NCI-H2081 (cell line): Measurements from ENCODE around the gene NPAS2.

Source experiments
- DNase-seq, 2 experiments: peaks; one replicate each; lab custom pipeline; 2025; lab: John Stamatoyannopoulos, UW

NPAS2 gene, protein sequence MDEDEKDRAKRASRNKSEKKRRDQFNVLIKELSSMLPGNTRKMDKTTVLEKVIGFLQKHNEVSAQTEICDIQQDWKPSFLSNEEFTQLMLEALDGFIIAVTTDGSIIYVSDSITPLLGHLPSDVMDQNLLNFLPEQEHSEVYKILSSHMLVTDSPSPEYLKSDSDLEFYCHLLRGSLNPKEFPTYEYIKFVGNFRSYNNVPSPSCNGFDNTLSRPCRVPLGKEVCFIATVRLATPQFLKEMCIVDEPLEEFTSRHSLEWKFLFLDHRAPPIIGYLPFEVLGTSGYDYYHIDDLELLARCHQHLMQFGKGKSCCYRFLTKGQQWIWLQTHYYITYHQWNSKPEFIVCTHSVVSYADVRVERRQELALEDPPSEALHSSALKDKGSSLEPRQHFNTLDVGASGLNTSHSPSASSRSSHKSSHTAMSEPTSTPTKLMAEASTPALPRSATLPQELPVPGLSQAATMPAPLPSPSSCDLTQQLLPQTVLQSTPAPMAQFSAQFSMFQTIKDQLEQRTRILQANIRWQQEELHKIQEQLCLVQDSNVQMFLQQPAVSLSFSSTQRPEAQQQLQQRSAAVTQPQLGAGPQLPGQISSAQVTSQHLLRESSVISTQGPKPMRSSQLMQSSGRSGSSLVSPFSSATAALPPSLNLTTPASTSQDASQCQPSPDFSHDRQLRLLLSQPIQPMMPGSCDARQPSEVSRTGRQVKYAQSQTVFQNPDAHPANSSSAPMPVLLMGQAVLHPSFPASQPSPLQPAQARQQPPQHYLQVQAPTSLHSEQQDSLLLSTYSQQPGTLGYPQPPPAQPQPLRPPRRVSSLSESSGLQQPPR

DNA sequence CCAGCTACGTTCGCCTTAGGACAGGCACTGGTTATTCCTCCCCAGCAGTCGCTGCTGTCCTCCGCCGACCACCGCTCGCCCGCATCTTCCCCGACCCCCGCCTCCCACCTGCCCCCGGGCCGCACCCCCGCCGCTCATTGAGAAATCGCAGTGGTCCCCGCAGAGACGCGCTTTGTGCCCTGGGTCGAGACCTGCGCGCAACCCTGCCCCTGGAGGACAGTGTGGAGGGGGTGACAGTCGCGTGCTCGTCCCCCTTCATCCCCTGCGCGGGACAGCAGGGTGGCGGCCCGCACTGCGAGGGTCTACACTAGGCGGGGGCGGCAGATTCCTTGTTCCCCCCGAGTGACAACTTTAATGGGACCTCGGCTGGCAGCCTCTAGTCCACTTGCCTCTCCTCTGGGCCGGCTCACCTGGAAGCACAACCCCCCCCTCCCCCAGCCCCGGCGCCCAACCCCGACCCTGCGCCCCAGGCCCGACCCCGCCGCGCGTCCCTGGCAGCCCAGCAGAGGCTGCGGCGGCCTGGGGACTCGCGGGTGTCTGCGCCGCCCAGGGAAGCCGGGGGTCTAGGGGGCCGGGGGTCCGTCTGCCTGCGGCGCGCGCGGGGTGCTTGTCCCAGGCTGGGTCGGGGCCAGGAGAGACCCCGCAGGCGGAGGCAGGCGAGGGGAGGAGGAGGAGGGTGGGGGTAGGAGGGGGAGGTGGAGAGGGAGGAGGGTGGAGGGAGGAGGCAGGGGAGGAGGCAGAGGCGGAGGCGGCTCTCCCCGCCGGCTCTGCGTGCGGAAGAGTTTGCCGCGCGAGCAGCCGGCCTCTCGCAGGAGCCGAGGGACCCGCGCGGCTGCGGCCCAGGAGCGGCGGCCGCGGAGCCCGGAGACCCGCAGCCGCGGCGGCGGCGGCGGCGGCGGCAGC, at the start of gene NPAS2:
Gene NPAS2, plus strand, starts transcription at position 770 of the 903 bp plus-strand sequence. CDS start 84,616 bp downstream, outside the sequence.
- DNase-seq: peak in 1 of 2 experiments; percentile 10

DNA sequence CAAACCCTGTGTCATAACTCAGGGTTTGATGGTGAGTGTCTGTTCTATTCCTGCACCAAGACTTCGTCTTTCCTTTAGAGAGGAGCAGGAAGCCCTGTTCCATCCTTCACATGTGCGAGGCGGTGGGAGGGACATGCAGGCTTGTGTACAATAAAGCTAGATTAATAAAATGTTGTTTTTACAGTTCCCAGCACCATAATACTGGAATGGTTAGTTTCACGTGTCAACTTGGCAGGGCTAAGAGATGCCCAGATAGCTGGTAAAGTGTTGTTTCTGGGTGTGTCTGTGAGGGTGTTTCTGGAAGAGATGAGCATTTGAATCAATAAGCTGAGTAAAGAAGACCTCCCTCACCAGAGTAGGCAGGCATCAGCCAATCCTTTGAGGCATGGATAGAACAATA, 48.8 kb upstream of the NPAS2 start:
- no peak for DNase-seq

DNA sequence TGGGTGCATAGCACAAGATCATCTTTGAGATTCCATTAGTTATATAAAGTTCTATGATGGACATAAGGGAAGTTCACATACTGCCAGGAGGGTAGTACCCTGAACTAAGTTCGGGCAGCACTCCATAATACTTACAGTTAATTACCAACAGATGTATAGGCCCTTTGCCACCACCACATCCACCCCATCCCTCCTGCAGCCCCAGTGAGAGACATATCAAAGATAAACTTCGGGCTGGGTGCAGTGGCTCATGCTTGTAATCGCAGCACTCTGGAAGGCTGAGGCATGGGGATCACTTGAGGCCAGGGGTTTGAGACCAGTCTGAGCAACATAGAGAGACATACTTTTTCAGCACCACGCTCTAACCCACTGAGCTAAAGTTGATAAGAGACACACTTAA, 46.4 kb upstream of the NPAS2 start:
- no peak for DNase-seq

DNA sequence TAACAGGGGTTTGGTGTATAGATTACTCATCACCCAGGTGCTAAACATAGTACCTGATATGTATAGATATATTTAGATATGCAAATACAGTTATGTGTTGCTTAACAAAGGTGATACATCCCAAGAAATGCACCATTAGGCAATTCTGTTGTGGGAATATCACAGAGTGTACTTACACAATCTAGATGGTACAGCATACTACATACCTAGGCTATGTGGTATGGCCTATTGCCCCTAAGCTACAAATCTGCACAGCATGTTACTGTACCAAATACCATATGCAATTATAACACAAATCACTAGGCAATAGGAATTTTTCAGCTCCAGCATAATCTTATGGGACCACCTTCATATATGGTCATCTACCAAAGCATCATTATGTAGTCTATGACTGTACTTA, 43.5 kb upstream of the NPAS2 start:
- no peak for DNase-seq

DNA sequence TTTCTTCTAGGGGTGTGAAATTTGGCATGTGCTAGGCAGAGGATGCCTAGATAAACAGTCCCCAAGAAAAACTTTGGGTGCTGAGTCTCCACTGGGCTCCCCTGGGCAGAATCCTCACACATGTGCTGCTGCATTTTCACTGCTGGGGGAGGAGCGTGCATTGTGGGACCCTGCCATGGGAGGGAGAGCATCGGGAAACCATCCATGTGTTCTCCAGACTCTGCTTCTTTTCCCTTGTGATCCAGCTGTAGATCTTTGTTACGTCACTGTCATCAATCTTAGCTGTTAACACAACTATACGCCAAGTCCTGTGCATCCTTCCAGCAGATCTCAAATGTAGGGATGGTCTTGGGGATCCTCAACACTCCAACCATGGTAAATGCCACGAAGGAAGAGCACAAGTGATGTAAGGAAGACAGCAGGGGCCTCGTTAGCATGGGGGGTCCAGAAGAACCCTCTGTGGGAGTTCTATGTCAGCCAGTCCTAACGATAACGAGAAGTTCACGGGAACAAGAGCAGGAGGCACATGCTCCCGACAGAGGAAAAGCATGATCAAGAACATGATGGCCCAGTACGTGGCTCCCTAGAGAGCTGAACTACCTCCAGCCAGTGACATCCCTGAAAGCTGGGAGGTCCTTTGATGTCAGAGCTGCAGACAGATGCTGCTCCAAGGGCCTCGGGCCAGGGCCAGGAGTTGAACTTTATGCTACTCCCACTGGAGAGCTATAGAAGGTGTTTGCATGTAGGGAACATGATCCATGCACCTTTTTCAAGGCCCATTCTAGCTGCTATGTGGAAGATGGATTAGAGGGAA, 41.1 kb upstream of the NPAS2 start:
- DNase-seq: no peak

DNA sequence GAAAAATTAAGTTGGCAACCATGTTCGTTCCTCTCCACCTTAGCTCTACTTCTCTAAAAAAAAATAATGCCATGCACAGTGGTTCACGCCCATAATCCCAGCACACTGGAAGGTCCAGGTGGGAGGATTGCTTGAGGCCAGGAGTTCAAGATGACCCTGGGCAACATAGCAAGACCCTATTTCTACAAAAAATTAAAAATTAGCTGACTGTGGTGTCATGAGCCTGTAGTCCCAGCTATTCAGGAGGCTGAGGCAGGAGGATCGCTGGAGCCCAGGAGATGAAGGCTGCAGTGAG, 40.1 kb upstream of the NPAS2 start:
- no peak for DNase-seq

DNA sequence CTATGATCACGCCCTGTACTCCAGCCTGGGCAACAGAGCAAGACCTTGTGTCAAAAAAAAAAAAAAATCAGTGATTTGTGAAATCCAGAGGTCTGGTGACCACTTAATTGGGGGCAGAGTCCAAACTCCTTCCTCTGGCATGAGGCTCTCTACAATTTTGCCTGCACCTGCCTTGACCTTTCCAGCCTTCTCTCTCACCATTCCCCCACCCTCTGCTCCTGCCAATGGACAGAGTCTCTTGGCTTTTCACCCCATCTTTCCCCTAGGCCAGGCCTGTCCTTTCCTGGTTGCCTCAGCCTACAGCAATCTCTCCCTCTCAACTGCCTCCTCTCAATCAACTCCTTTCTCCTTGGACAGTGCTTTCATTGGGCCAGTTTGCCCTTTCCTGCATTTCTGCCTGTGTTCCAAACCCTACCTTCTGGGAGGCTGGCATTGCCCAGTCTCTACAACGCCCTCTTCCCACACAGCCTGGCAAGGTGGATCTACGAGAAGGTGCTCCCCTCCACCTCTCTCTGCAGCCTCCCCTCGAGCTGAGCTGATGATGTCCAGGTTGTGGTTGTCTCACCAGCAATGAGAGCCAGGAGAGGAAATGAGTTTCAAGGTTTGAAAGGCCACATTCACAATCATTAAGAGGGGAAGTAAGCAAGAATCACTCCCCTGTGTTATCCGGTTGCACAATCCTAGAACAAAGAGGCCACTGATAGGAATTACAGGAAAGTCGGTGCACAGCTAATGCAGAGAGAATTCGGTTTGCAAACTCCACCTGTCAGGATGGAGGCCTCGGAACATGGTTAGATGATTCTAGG, 39.5 kb upstream of the NPAS2 start:
- DNase-seq: no peak

DNA sequence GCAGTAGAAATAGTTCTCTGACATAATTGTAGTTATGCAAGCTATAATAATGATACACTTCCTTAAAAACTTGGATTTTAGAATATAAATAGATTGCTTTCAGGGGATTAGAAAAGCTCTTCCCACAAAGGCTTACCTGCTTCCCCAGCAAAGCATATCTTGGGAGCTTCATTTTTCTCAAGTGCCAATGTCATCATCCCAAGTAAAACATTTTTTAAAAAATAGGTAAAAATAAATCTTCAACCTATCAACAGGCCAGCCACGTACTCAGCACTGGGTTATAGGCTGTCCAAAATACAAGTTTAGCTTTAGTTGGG, 39.0 kb upstream of the NPAS2 start:
- DNase-seq: no peak

DNA sequence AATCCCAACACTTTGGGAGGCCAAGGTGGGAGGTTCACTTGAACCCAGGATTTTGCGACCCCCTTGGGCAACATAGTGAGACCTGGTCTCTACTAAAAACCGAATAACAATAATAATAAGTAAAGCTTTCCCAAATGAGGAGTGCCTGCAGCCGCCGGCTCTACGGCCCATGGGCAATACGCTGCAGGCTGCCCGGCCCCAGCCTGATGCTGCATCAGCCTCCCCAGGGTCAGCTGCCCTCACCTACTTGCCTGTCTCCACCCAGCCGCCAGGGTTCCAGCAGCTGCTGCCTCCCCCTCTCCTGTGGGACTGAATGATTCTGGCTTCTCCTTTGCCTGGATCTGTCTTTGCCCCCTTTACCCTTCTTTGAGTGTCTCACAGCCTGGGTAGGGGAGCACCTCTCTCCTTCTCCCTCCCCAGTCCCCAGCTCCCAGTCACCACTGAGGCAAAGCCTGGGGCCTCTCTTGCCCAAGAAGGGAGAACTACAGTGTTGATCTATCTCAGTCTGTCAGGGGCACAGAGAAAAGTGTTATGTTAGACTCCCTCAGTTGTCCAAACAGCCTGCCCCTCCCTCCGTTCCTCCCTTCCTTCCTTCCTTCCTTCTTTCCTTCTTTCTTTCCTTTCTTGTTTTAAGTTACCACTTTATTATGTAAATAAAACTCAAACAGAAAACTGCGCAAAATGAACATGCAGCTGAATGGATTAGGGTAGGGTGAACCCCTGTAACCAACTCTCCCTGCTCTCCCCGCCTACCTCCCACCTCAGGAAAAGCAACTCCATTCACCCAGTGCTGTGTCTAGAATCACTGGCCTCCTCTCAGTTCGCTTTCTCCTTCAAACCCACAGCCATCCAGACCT, 38.2 kb upstream of the NPAS2 start:
- no peak for DNase-seq

DNA sequence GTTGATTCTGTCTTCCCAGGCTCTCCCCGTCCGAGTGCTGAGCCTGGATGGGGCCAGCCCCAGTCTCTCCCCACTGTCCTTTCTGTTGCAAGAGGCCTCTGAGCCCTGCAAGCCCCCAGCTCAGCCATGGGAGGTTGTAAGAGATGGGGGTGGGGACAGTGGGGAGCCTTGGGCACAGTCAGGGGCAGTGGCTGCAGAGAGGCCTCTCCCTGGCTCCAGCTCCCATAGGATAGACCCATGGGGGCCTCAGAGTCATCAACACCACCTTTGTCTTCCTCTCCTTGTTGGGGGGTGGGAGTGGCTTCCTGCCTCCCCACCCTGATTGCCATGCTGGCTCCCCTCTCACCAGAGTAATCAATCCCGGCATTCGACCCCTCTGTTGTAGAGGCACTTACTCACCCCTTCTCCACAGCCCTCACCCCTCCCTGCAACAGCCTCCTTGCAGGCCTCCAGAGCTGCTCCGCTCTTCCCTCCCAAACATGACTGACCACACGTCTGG, 37.5 kb upstream of the NPAS2 start:
- no peak for DNase-seq

DNA sequence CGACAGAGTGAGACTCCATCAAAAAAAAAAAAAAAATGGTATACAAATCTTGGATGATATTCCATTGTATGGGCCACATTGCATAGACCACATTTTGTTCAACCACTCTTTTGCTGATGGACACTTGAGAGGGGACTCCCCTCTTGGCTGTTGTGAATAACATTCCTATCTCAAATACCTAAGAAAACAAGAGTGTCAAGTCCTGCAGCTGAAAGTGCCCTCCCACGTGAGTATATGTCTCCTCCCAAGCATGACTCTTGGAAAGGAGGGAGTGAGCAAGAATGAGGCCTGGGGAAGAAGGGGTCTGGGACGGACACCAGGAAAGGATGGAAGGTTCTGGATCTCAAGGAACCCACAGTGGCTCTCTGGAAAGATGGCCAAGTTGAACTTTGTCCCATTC, 36.0 kb upstream of the NPAS2 start:
- DNase-seq: no peak

DNA sequence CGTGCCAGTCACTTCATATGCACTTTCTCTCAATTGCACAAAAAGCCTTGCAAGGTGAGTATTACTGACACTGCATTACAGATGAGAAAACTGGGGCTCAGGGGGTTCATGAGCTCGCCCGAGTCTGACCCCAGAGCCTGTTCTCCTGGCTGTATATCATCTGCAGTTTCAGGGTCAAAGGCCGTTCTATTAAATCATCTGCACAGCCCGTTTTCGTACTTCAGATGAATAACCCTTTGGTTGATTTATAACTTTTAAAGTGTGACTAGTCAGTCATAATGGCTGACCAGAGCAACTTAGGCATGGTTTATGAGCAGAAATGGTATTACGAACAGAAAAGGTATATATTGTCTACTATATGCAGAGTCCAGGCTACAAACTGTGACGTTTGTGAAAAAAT, 35.3 kb upstream of the NPAS2 start:
- no peak for DNase-seq

DNA sequence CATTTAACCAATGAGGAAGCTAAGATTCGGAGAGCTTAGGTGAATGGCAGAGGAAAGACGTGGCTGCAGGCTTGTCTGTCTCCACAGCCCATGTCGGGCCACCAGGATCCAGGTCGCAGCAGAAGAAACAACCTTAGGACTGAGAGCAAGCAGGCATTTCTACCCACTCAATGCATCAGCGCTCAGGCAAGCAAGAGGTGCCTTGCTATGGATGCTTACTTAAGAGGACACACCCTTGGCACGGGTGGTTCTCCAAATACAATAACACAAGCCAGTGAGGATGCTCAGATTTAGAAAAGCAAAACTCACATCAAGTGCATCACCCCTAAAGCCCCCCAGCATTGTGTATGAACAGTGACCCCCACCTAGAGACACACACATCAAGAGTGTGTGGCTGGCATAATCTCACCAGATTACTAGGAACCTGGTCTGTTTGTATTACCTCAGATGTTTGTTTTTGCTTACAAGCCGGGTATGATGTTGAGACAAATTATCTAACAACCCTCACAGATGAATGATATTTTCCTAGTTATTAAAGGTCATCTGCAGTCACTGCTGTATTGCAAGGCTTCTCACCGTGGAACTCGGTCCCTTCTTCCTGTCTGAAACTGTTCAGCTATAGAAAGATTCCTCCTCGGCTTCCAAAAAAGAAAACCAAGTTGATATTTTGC, 34.2 kb upstream of the NPAS2 start:
- no peak for DNase-seq

DNA sequence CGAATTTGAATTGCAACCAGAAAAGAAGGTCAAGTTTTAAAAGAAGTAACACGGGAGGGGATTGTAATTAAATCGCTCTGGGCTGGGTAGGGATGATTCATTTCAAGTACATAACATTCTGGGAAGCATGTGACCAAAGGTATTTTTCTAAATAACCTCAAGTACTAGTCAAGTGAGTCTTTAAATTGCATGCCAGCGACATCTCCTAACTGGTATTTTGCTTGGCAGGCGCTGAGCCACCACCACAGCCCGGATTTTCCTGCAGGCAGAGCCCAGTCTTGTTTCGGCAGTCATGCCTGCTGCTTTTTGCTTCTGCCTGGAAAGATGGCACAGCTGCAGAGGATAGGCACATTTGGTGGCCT, 33.7 kb upstream of the NPAS2 start:
- no peak for DNase-seq

DNA sequence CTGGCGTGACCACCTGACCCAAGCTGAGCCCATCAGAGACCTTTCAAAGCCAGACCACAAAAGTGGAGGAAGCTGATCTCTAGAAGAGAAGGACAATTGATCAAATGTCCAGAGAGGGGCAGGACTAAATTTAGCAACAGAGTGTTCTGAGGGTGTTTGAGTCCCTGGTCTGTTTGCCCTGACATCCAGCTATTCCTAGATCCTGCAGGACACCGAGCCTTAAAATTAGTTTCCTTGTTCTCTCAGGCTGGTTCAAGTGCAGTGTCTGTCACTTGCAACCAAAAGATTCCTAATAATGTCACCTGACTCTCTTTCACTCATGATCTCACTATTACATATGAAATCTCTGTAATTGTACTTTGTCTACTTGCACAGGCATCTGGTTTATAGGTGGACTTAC, 33.0 kb upstream of the NPAS2 start:
- no peak for DNase-seq

DNA sequence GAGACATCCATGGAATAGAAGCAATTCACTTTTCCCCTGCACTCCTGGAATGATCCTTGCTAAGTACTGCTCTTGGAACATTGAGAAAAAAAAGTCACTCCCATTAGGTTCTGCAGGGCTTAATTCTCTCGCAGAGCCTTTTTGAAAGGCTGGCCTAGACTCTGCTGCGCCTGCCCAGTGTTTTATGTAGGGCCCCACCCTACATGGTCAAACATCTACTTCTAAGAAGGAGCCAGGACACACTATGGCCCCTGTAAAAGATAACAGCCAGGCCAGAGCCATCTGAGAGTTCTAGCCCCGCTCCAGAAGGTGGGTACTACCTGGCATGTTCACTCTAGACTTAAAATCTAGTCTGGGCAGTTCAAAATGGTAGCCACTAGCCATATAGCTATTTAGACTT, 30.6 kb upstream of the NPAS2 start:
- DNase-seq: no peak

DNA sequence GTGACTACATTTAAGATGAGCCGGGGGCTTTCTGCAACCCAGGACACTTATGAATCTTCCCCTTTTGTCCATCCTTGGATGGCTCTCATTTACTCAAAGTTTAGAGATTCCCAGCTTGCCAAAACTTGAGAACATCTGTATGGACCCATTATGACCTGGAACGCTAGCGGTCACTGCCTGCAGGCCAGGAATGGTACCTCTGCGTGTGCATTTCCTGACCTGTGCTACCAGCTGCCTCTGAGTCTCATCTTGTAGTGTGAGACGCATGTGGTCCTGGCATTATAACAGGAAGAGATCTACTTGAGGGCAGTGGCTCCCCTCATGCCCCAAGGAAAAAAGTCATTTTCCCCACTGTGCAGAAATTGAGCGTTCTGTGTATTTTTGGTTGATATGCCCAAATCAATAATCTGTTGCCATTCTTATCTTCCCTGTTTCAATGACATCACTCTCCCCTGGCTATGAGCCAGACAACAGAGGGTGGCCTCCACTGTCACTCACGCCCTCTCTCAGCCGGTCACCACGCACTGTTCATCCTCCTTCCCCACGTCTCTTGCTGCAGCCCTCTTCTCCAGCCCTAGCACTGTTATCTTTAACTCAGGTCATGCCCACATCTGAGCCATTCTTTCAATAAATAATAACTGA, 28.5 kb upstream of the NPAS2 start:
- DNase-seq: no peak

DNA sequence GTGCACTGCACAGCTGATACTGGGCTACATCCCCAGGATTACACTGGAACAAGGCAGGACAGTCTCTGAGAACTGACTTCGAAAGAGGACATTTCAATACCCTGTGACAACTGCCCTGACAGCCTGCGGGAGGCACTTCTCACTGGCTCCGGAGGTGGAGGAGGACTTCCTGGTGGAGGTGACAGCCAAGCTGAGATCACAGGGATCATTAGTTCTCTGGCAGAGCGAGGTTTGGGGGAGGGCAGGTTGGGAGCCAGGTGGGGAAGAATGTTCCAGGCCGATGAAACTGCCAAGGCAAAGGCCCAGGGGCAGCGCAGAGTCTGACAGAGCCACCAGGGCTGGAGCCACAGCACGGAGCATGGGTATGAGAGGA, 28.0 kb upstream of the NPAS2 start:
- no peak for DNase-seq

DNA sequence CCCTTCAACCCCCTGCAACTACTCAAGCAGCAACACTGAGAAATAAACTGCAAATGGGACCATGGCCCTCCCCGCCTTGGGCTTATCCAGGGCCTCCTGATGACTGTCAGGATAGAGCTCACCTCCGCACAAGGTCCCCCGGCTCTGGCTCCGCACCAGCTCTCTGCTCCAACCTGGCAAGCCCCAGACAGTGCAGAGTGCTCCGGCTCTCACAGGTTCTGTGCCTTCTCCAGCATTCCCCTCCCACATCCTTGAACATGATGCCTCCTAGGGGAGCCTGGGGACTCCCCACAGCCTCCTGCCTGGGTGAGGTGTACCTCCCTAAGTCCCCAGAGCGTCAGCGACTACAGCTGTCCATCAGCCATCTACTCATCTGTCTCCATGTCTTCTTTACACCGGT, 26.7 kb upstream of the NPAS2 start:
- no peak for DNase-seq
